Mesendoderm (in vitro differentiated cells): Measurements from ENCODE around the gene CDK9.

Source experiments
- DNase-seq: peaks from one replicate; pipeline ENCODE4 v3.0.0; 2013
- H2AK5ac ChIP-seq: 2 replicates; pipeline ENCODE4 v1.6.1; 2013; ENCODE audit warnings: low read length, inconsistent platforms
- H2BK120ac ChIP-seq: 2 replicates; pipeline ENCODE4 v1.6.1; 2013; ENCODE audit warnings: low read depth, mild to moderate bottlenecking, low read length, moderate library complexity, mixed read lengths
- H2BK15ac ChIP-seq: replicated peaks from 2 replicates; pipeline ENCODE4 v1.6.1; 2013; ENCODE audit warnings: low read depth, mild to moderate bottlenecking, moderate library complexity
- H2BK5ac ChIP-seq: 2 replicates; pipeline ENCODE4 v1.6.1; 2013; ENCODE audit warnings: low read length, inconsistent platforms
- H3K18ac ChIP-seq: 2 replicates; pipeline ENCODE4 v1.6.1; 2013; ENCODE audit warnings: mild to moderate bottlenecking, low read length, mixed read lengths
- H3K23ac ChIP-seq: one replicate; pipeline ENCODE4 v1.6.1; 2013; ENCODE audit warnings: low read length
- H3K27ac ChIP-seq: 2 replicates; pipeline ENCODE4 v1.5.1; 2013; ENCODE audit warnings: low read depth, mild to moderate bottlenecking, inconsistent platforms, low read length, moderate library complexity
- H3K27me3 ChIP-seq: 2 replicates; pipeline ENCODE4 v1.6.1; 2013; ENCODE audit warnings: low read length, control low read depth, mild to moderate bottlenecking, inconsistent platforms; ENCODE audit not compliant: insufficient read depth, poor library complexity
- H3K36me3 ChIP-seq: 2 replicates; pipeline ENCODE4 v1.6.1; 2013; ENCODE audit warnings: low read length, inconsistent platforms; ENCODE audit not compliant: control insufficient read depth, insufficient read depth
- H3K4ac ChIP-seq: one replicate; pipeline ENCODE4 v1.6.1; 2013; ENCODE audit warnings: low read depth, mild to moderate bottlenecking, low read length, moderate library complexity
- H3K4me1 ChIP-seq: 2 replicates; pipeline ENCODE4 v1.6.1; 2013; ENCODE audit warnings: low read depth, low read length, inconsistent platforms; ENCODE audit not compliant: control insufficient read depth
- H3K4me2 ChIP-seq: 2 replicates; pipeline ENCODE4 v1.6.1; 2013; ENCODE audit warnings: low read length
- H3K4me3 ChIP-seq: 2 replicates; pipeline ENCODE4 v1.5.1; 2013; ENCODE audit warnings: mild to moderate bottlenecking, low read length
- H3K56ac ChIP-seq: one replicate; pipeline ENCODE4 v1.6.1; 2013; ENCODE audit warnings: low read length
- H3K79me1 ChIP-seq: 2 replicates; pipeline ENCODE4 v1.6.1; 2013; ENCODE audit warnings: low read length, inconsistent platforms
- H3K79me2 ChIP-seq: 2 replicates; pipeline ENCODE4 v1.6.1; 2013; ENCODE audit warnings: mild to moderate bottlenecking, low read length; ENCODE audit not compliant: control insufficient read depth, insufficient read depth
- H3K9ac ChIP-seq: 2 replicates; pipeline ENCODE4 v1.6.1; 2013; ENCODE audit warnings: low read length, inconsistent platforms
- H4K5ac ChIP-seq: one replicate; pipeline ENCODE4 v1.6.1; 2013; ENCODE audit warnings: low read length
- H4K8ac ChIP-seq: one replicate; pipeline ENCODE4 v1.6.1; 2013; ENCODE audit warnings: low read depth, mild to moderate bottlenecking, control low read depth, low read length, moderate library complexity
- WGBS: extraction: QIAGEN DNeasy Blood & Tissue Kit; methylation state at CpG from one replicate; pipeline ENCODE4 v1.1.7; 2013; ENCODE audit warnings: low lambda C conversion rate, missing lambda C conversion rate; ENCODE audit not compliant: insufficient coverage; ENCODE audit errors: extremely low coverage; 5-methylcytosine and 5-hydroxymethylcytosine counted together

CDK9 gene

GRCh38 chr9:127767410-127767809, 18.4 kb upstream of the CDK9 start:
- Histone ChIP-seq H3K23ac (no peak overlapping the region), H2BK5ac (no peak overlapping the region), H3K4me1 (peaks cover 6% of the 10 kb centered on the region), H3K79me1 (no peaks in the 10 kb centered on the region), H2AK5ac (no peak overlapping the region), H2BK15ac (no peak overlapping the region), H3K9ac (no peak overlapping the region), H3K36me3 (no peaks in the 10 kb centered on the region), H3K4me2 (no peak overlapping the region), H3K18ac (no peak overlapping the region), H3K4me3 (no peak overlapping the region), H3K27me3 (no peaks in the 10 kb centered on the region), H4K8ac (no peak overlapping the region), H4K5ac (no peak overlapping the region), H3K27ac (no peak overlapping the region), H2BK120ac (no peak overlapping the region), H3K4ac (no peak overlapping the region), H3K56ac (no peak overlapping the region), H3K79me2 (no peaks in the 10 kb centered on the region)
- no CpG with 5 or more reads among the region's 3 CpGs for WGBS
- no peak for DNase-seq

GRCh38 chr9:127767909-127768331, 17.9 kb upstream of the CDK9 start:
- Histone ChIP-seq H2BK5ac (no peak overlapping the region), H4K5ac (no peak overlapping the region), H3K27ac (no peak overlapping the region), H3K18ac (peak overlapping the region; percentile 16), H2BK15ac (no peak overlapping the region), H3K23ac (no peak overlapping the region), H3K4ac (no peak overlapping the region), H3K27me3 (no peaks in the 10 kb centered on the region), H2AK5ac (no peak overlapping the region), H2BK120ac (no peak overlapping the region), H3K79me1 (no peaks in the 10 kb centered on the region), H3K36me3 (no peaks in the 10 kb centered on the region), H3K9ac (no peak overlapping the region), H3K4me3 (no peak overlapping the region), H4K8ac (no peak overlapping the region), H3K56ac (peak overlapping the region; percentile 30), H3K4me2 (no peak overlapping the region), H3K79me2 (no peaks in the 10 kb centered on the region), H3K4me1 (peaks cover 6% of the 10 kb centered on the region)
- DNase-seq: peak; percentile 76
- WGBS: no CpG with 5 or more reads among the region's 13 CpGs

GRCh38 chr9:127768698-127769097, 17.1 kb upstream of the CDK9 start:
- no peak overlapping the region for H2BK5ac ChIP-seq
- H3K4me2 ChIP-seq: no peak overlapping the region
- DNase-seq: no peak
- H3K27me3 ChIP-seq: no peaks in the 10 kb centered on the region
- no CpG with 5 or more reads among the region's 8 CpGs for WGBS
- no peaks in the 10 kb centered on the region for H3K79me2 ChIP-seq
- H2BK120ac ChIP-seq: no peak overlapping the region
- no peak overlapping the region for H3K23ac ChIP-seq
- H3K18ac ChIP-seq: no peak overlapping the region
- H3K56ac ChIP-seq: peak overlapping the region; percentile 30
- peaks cover 6% of the 10 kb centered on the region for H3K4me1 ChIP-seq
- no peak overlapping the region for H4K5ac ChIP-seq
- H3K79me1 ChIP-seq: no peaks in the 10 kb centered on the region
- no peak overlapping the region for H3K27ac ChIP-seq
- no peak overlapping the region for H3K4me3 ChIP-seq
- no peak overlapping the region for H3K9ac ChIP-seq
- H4K8ac ChIP-seq: no peak overlapping the region
- no peak overlapping the region for H2BK15ac ChIP-seq
- no peak overlapping the region for H3K4ac ChIP-seq
- H2AK5ac ChIP-seq: no peak overlapping the region
- H3K36me3 ChIP-seq: no peaks in the 10 kb centered on the region

- no peak overlapping the region for H2BK15ac ChIP-seq
- H3K9ac ChIP-seq: no peak overlapping the region
- H3K4me1 ChIP-seq: peaks cover 6% of the 10 kb centered on the region
- no peak overlapping the region for H3K4me3 ChIP-seq
- H2BK120ac ChIP-seq: no peak overlapping the region
- no peak overlapping the region for H3K27ac ChIP-seq
- no peaks in the 10 kb centered on the region for H3K27me3 ChIP-seq
- no peaks in the 10 kb centered on the region for H3K36me3 ChIP-seq
- no peak overlapping the region for H3K4me2 ChIP-seq
- H3K79me1 ChIP-seq: no peaks in the 10 kb centered on the region
- no CpG with 5 or more reads among the region's 5 CpGs for WGBS
- H3K4ac ChIP-seq: no peak overlapping the region
- H4K5ac ChIP-seq: no peak overlapping the region
- H3K56ac ChIP-seq: no peak overlapping the region
- no peak for DNase-seq
- H4K8ac ChIP-seq: no peak overlapping the region
- H2BK5ac ChIP-seq: no peak overlapping the region
- no peak overlapping the region for H3K18ac ChIP-seq
- no peaks in the 10 kb centered on the region for H3K79me2 ChIP-seq
- H3K23ac ChIP-seq: no peak overlapping the region
- no peak overlapping the region for H2AK5ac ChIP-seq
These were observed 16.7 kb upstream of the CDK9 start for GRCh38 chr9:127769101-127769500.

- H4K5ac ChIP-seq: no peak overlapping the region
- no peak overlapping the region for H3K4me2 ChIP-seq
- no peak for DNase-seq
- H3K4me3 ChIP-seq: no peak overlapping the region
- H3K23ac ChIP-seq: no peak overlapping the region
- peaks cover 6% of the 10 kb centered on the region for H3K4me1 ChIP-seq
- H2AK5ac ChIP-seq: no peak overlapping the region
- no peaks in the 10 kb centered on the region for H3K79me1 ChIP-seq
- no CpG with 5 or more reads among the region's 4 CpGs for WGBS
- H4K8ac ChIP-seq: no peak overlapping the region
- H3K18ac ChIP-seq: no peak overlapping the region
- H2BK15ac ChIP-seq: no peak overlapping the region
- no peak overlapping the region for H3K4ac ChIP-seq
- H3K27me3 ChIP-seq: no peaks in the 10 kb centered on the region
- no peak overlapping the region for H2BK120ac ChIP-seq
- H3K56ac ChIP-seq: peak overlapping the region; percentile 46
- H3K36me3 ChIP-seq: no peaks in the 10 kb centered on the region
- H2BK5ac ChIP-seq: no peak overlapping the region
- H3K9ac ChIP-seq: no peak overlapping the region
- no peaks in the 10 kb centered on the region for H3K79me2 ChIP-seq
- H3K27ac ChIP-seq: no peak overlapping the region
These were observed 15.8 kb upstream of the CDK9 start for GRCh38 chr9:127769929-127770582.

- H2BK5ac ChIP-seq: no peak overlapping the region
- no peak overlapping the region for H3K4me3 ChIP-seq
- no peak for DNase-seq
These were observed 15.3 kb upstream of the CDK9 start for GRCh38 chr9:127770583-127770904.

More at GRCh38 chr9:127770583-127770904, 15.3 kb upstream of the CDK9 start:
- Histone ChIP-seq H4K8ac (no peak overlapping the region), H4K5ac (no peak overlapping the region), H2AK5ac (no peak overlapping the region), H3K23ac (no peak overlapping the region), H3K79me1 (no peaks in the 10 kb centered on the region), H3K36me3 (no peaks in the 10 kb centered on the region), H3K4ac (no peak overlapping the region), H2BK15ac (no peak overlapping the region), H3K27me3 (no peaks in the 10 kb centered on the region), H3K18ac (no peak overlapping the region), H3K27ac (no peak overlapping the region), H3K56ac (peak overlapping the region; percentile 38), H3K4me2 (peak overlapping the region; percentile 65), H2BK120ac (no peak overlapping the region), H3K4me1 (peaks cover 6% of the 10 kb centered on the region), H3K79me2 (no peaks in the 10 kb centered on the region), H3K9ac (peak overlapping the region; percentile 61)
- WGBS: no CpG with 5 or more reads among the region's 3 CpGs
